GM12878 (cell line): ENCODE results near the gene CLDN7. TPM values are rescaled to one million over a fixed set of nuclear protein-coding genes. Genes with fewer than 3 reads are reported as not detected.

Source experiments
- BACH1 ChIP-seq: fragments of 450-650 bp; IDR thresholded peaks from 2 replicates; pipeline ENCODE4 v1.6.1; 2017; ENCODE audit warnings: mild to moderate bottlenecking, borderline replicate concordance
- CEBPB ChIP-seq, 2 experiments: fragments of 150-350 bp in 1 of 2; IDR thresholded peaks; 2 replicates each; pipeline ENCODE4 v1.6.1; 2012 to 2014; ENCODE audit warnings: low read depth in 2 of 2, low read length in 2 of 2, borderline replicate concordance in 1 of 2, inconsistent platforms in 1 of 2
- CHD4 ChIP-seq: fragments of 200-600 bp; sonication (generic); IDR thresholded peaks from 2 replicates; pipeline ENCODE4 v1.6.1; 2016; ENCODE audit warnings: mild to moderate bottlenecking
- ESRRA ChIP-seq: IDR thresholded peaks from 2 replicates; pipeline ENCODE4 v1.6.1; 2012; ENCODE audit warnings: mild to moderate bottlenecking, low read length, improper control_type of control experiment
- HDAC2 ChIP-seq: fragments of 200-600 bp; sonication (generic); IDR thresholded peaks from 2 replicates; pipeline ENCODE4 v1.6.1; 2017
- HDGF ChIP-seq: fragments of 450-650 bp; IDR thresholded peaks from 2 replicates; pipeline ENCODE4 v1.6.1; 2016; ENCODE audit warnings: antibody characterized with exemption
- IKZF2 ChIP-seq, 2 experiments: fragments of 450-650 bp; IDR thresholded peaks; 2 replicates each; pipeline ENCODE4 v1.6.1; 2017; ENCODE audit warnings: mild to moderate bottlenecking in 2 of 2, moderate library complexity in 2 of 2
- MEF2A ChIP-seq: IDR thresholded peaks from 2 replicates; pipeline ENCODE4 v1.6.1; 2011; ENCODE audit warnings: low read depth, mild to moderate bottlenecking, low read length, moderate library complexity; ENCODE audit not compliant: insufficient read depth
- NFXL1 ChIP-seq: fragments of 450-650 bp; IDR thresholded peaks from 2 replicates; pipeline ENCODE4 v1.6.1; 2017; ENCODE audit warnings: antibody characterized with exemption, mild to moderate bottlenecking, borderline replicate concordance
- PBX3 ChIP-seq: IDR thresholded peaks from 2 replicates; pipeline ENCODE4 v1.6.1; 2011; ENCODE audit warnings: mild to moderate bottlenecking, low read depth, low read length, moderate library complexity; ENCODE audit not compliant: insufficient replicate concordance
- PKNOX1 ChIP-seq: fragments of 450-650 bp; IDR thresholded peaks from 2 replicates; pipeline ENCODE4 v1.6.1; 2016; ENCODE audit warnings: mild to moderate bottlenecking
- REST ChIP-seq: IDR thresholded peaks from 2 replicates; pipeline ENCODE4 v1.6.1; 2012; ENCODE audit warnings: mild to moderate bottlenecking, low read depth, low read length
- SKIL ChIP-seq: fragments of 450-650 bp; IDR thresholded peaks from 2 replicates; pipeline ENCODE4 v1.6.1; 2017; ENCODE audit warnings: mild to moderate bottlenecking, low read depth, inconsistent platforms; ENCODE audit not compliant: poor library complexity, severe bottlenecking
- SP1 ChIP-seq: IDR thresholded peaks from one replicate; pipeline ENCODE4 v1.6.1; 2011; ENCODE audit warnings: low read depth, low read length
- USF2 ChIP-seq: IDR thresholded peaks from 2 replicates; pipeline ENCODE4 v1.6.1; 2011; ENCODE audit warnings: low read depth, low read length, improper control_type of control experiment, borderline replicate concordance
- YBX1 ChIP-seq: fragments of 450-650 bp; IDR thresholded peaks from 2 replicates; pipeline ENCODE4 v1.6.1; 2016; ENCODE audit warnings: antibody characterized with exemption
- ZBTB40 ChIP-seq: fragments of 450-650 bp; IDR thresholded peaks from 2 replicates; pipeline ENCODE4 v1.6.1; 2016; ENCODE audit warnings: mild to moderate bottlenecking, moderate library complexity, borderline replicate concordance
- ZNF384 ChIP-seq: IDR thresholded peaks from 2 replicates; pipeline ENCODE4 v1.6.1; 2012; ENCODE audit warnings: low read depth, mild to moderate bottlenecking, low read length, improper control_type of control experiment, borderline replicate concordance
- polyA plus RNA-seq, 11 experiments: library from polyadenylated mRNA; depleted of rRNA in 4 of 11; unstranded in 6 of 11; stranded (reverse) in 5 of 11; fragments of >200 nt; fragmentation: Nextera tagmentation in 4 of 11; fragmentation: Illumina TruSeq in 1 of 11; extraction: Ambion mirVana in 4 of 11; extraction: Trizol in 1 of 11; gene quantifications; 1 replicate in 1 of 11; 2 replicates in 10 of 11; pipeline versions ENCODE4 v1.2.1 to v1.2.3, GENCODE V29; 2011 to 2016; ENCODE audit warnings: inconsistent platforms in 2 of 11, missing spikeins in 2 of 11, low read depth in 1 of 11
- total RNA-seq, 4 experiments: library from RNA; depleted of rRNA in 3 of 4; stranded (reverse); fragments of >200 nt in 3 of 4; fragmentation: Illumina TruSeq in 1 of 4; extraction: Trizol in 1 of 4; gene quantifications; 2 replicates each; pipeline versions ENCODE4 v1.2.1 to v1.2.3, GENCODE V29; 2013 to 2021

CLDN7 gene
- total and polyA plus RNA-seq, 10 of the 15 experiments (the other 5 are each of a cell fraction or from before 2014, with no cell fraction given), result 0.19 to 1.3 (median 0.36) TPM; not detected in 5

GRCh38 chr17:7215136-7215638 is 47.1 kb downstream of the CLDN7 start (continued):
- TF ChIP-seq PBX3 (no peak), PKNOX1 (no peak), HDGF (no peak), ZNF384 (no peak), MEF2A (no peak), HDAC2 (no peak), CHD4 (no peak), SKIL (no peak), REST (no peak), ZBTB40 (no peak), IKZF2 (IDR thresholded peaks at IDR 0.05) (no peak), ESRRA (no peak), NFXL1 (no peak), SP1 (peak; percentile 11), BACH1 (no peak), USF2 (no peak), YBX1 (no peak), CEBPB (IDR thresholded peaks at IDR 0.05; ENCODE audit: borderline replicate concordance in 1 of 2, low read depth in 2 of 2, low read length in 2 of 2) (no peak)
